Gastrocnemius medialis (tissue), 4 donors: ENCODE results near the gene NBPF6.

Experiments used
- POLR2A ChIP-seq, 2 donors: fragments of 450-650 bp; IDR thresholded peaks; one replicate each; pipeline ENCODE4 v1.6.1; 2017; ENCODE audit warnings: antibody characterized with exemption in 2 of 2, mild to moderate bottlenecking in 2 of 2, moderate library complexity in 2 of 2
- TF ChIP-seq, protein P1 (sequence below), 5 experiments: fragments of 450-650 bp in 3 of 5; fragments of 200-600 bp in 2 of 5; sonication (generic) in 2 of 5; IDR thresholded peaks in 4 of 5; conservative IDR thresholded peaks in 1 of 5; 1 replicate in 4 of 5; 2 replicates in 1 of 5; pipeline ENCODE4 v1.5.1; 2016 to 2019; ENCODE audit warnings: antibody characterized with exemption in 5 of 5, mild to moderate bottlenecking in 3 of 5, moderate library complexity in 3 of 5

DNA sequence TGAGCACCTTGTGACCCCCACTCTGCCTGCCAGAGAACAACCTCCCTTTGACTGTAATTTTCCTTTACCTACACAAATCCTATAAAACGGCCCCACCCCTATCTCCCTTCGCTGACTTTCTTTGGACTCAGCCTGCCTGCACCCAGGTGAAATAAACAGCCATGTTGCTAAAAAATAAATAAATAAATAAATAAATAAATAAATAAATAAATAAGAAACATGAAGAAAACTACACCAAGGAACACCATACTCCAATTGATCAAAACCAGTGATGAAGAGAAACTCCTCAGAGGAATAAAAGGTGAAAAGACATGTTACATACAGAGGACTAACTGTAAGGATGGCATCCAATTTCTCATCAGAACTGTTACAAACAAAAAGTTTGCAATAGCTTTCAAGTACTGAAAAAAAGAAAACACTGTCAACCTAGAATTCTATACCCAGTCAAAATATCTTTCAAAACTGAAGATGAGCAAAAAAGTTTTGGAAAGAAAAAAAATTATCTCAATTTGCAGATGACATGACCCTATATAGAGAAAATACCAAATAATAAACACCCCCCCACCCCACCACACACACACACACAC, 28.4 kb downstream of the NBPF6 start:
- TF ChIP-seq, protein P1, sequence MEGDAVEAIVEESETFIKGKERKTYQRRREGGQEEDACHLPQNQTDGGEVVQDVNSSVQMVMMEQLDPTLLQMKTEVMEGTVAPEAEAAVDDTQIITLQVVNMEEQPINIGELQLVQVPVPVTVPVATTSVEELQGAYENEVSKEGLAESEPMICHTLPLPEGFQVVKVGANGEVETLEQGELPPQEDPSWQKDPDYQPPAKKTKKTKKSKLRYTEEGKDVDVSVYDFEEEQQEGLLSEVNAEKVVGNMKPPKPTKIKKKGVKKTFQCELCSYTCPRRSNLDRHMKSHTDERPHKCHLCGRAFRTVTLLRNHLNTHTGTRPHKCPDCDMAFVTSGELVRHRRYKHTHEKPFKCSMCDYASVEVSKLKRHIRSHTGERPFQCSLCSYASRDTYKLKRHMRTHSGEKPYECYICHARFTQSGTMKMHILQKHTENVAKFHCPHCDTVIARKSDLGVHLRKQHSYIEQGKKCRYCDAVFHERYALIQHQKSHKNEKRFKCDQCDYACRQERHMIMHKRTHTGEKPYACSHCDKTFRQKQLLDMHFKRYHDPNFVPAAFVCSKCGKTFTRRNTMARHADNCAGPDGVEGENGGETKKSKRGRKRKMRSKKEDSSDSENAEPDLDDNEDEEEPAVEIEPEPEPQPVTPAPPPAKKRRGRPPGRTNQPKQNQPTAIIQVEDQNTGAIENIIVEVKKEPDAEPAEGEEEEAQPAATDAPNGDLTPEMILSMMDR (IDR thresholded peaks at IDR 0.05 in 4 of 5, conservative IDR thresholded peaks at IDR 0.05 in 1 of 5) = no peak
- TF ChIP-seq POLR2A (IDR thresholded peaks at IDR 0.05) = no peak
